ENCODE data around the gene ABLIM3. TPM values are rescaled to one million over a fixed set of nuclear protein-coding genes. Genes with fewer than 3 reads are reported as not detected.

The ABLIM3 gene
- polyA plus RNA-seq, 1 of the 3 experiments (the other 2 are of a cell fraction), result 5.9 TPM

GRCh38 chr5:149273237-149273636, 131.9 kb downstream of the ABLIM3 start:
- no peak overlapping the region for H3K27ac ChIP-seq (ENCODE audit: low read depth in 2 of 2, low read length in 1 of 2)
- H3K9ac ChIP-seq, result no peak overlapping the region
- CTCF ChIA-PET, result no interaction called here
- H3K9me2 ChIP-seq, result no peaks in the 10 kb centered on the region
- no peaks in the 10 kb centered on the region for H3K27me3 ChIP-seq (ENCODE audit: insufficient read depth)
- POLR2A ChIA-PET, result no interaction called here
- H4K20me1 ChIP-seq (ENCODE audit: insufficient read depth), result no peaks in the 10 kb centered on the region
- H3K79me2 ChIP-seq (ENCODE audit: insufficient read depth), result no peaks in the 10 kb centered on the region
- no peak for DNase-seq
- H2AFZ ChIP-seq (ENCODE audit: low read depth), result no peak overlapping the region
- WGBS (ENCODE audit: low lambda C conversion rate), result 73% methylated on average over 5 of the region's 5 CpGs
- H3K9me3 ChIP-seq, result no peaks in the 10 kb centered on the region
- no peaks in the 10 kb centered on the region for H3F3A ChIP-seq (replicated peaks; ENCODE audit: insufficient read depth)
- no peak for TF ChIP-seq YY1 (IDR thresholded peaks at IDR 0.05; ENCODE audit: low read depth)
- no peaks in the 10 kb centered on the region for H3K36me3 ChIP-seq (replicated peaks in 1 of 2; ENCODE audit: control insufficient read depth in 1 of 2, insufficient read depth in 2 of 2, low read length in 1 of 2)
- no peak overlapping the region for H3K4me3 ChIP-seq (ENCODE audit: low read depth in 2 of 2, low read length in 1 of 2)
- H3K4me2 ChIP-seq, result no peak overlapping the region
- H3K4me1 ChIP-seq (ENCODE audit: control insufficient read depth in 1 of 2, insufficient read depth in 2 of 2, low read depth in 1 of 2, low read length in 1 of 2), result peaks cover 0 to 4% of the 10 kb centered on the region in 2 experiments; a peak in 1 of 4 replicates

GRCh38 chr5:149273950-149274349, 132.7 kb downstream of the ABLIM3 start:
- WGBS (ENCODE audit: low lambda C conversion rate), result 70% methylated on average over 3 of the region's 3 CpGs
- no peaks in the 10 kb centered on the region for H4K20me1 ChIP-seq (ENCODE audit: insufficient read depth)
- H2AFZ ChIP-seq (ENCODE audit: low read depth), result no peak overlapping the region
- H3F3A ChIP-seq (replicated peaks; ENCODE audit: insufficient read depth), result no peaks in the 10 kb centered on the region
- no peak overlapping the region for H3K27ac ChIP-seq (ENCODE audit: low read depth in 2 of 2, low read length in 1 of 2)
- peaks cover 0 to 4% of the 10 kb centered on the region in 2 experiments; a peak in 1 of 4 replicates for H3K4me1 ChIP-seq (ENCODE audit: control insufficient read depth in 1 of 2, insufficient read depth in 2 of 2, low read depth in 1 of 2, low read length in 1 of 2)
- POLR2A ChIA-PET, result no interaction called here
- H3K79me2 ChIP-seq (ENCODE audit: insufficient read depth), result no peaks in the 10 kb centered on the region
- CTCF ChIA-PET, result interaction anchor here (0.9 kb wide), 1 partner anchor 132 kb away, joined by 3 read pairs; the partner anchor contains the start of gene ABLIM3
- H3K4me2 ChIP-seq, result no peak overlapping the region
- no peak overlapping the region for H3K9ac ChIP-seq
- H3K9me2 ChIP-seq, result no peaks in the 10 kb centered on the region
- H3K36me3 ChIP-seq (replicated peaks in 1 of 2; ENCODE audit: control insufficient read depth in 1 of 2, insufficient read depth in 2 of 2, low read length in 1 of 2), result no peaks in the 10 kb centered on the region
- H3K27me3 ChIP-seq (ENCODE audit: insufficient read depth), result no peaks in the 10 kb centered on the region
- no peak for TF ChIP-seq SIN3A (IDR thresholded peaks at IDR 0.05; ENCODE audit: borderline replicate concordance, low read depth, low read length)
- TF ChIP-seq PBX3 (IDR thresholded peaks at IDR 0.05), result no peak
- TF ChIP-seq RFX5 (IDR thresholded peaks at IDR 0.05; ENCODE audit: low read length), result no peak
- no peak for TF ChIP-seq ELF1 (IDR thresholded peaks at IDR 0.05)
- TF ChIP-seq JUND (IDR thresholded peaks at IDR 0.05), result no peak
- no peak for TF ChIP-seq RCOR1 (IDR thresholded peaks at IDR 0.05; ENCODE audit: low read length)
- TF ChIP-seq NRF1 (IDR thresholded peaks at IDR 0.05; ENCODE audit: low read depth, low read length), result no peak
- TF ChIP-seq FOSL2 (IDR thresholded peaks at IDR 0.05; ENCODE audit: borderline replicate concordance, low read depth), result no peak
- TF ChIP-seq RXRA (IDR thresholded peaks at IDR 0.05; ENCODE audit: borderline replicate concordance, low read depth), result no peak
- TF ChIP-seq ZBTB33 (IDR thresholded peaks at IDR 0.05; ENCODE audit: borderline replicate concordance, low read depth), result no peak
- no peak for TF ChIP-seq CTCF (IDR thresholded peaks at IDR 0.05)
- TF ChIP-seq EP300 (IDR thresholded peaks at IDR 0.05; ENCODE audit: borderline replicate concordance in 1 of 2, low read depth in 1 of 2, low read length in 1 of 2), result no peak
- no peak for TF ChIP-seq RAD21 (IDR thresholded peaks at IDR 0.05; ENCODE audit: low read length)
- no peak for TF ChIP-seq YY1 (IDR thresholded peaks at IDR 0.05; ENCODE audit: low read depth)
- no peak overlapping the region for H3K4me3 ChIP-seq (ENCODE audit: low read depth in 2 of 2, low read length in 1 of 2)
- DNase-seq, result no peak
- no peaks in the 10 kb centered on the region for H3K9me3 ChIP-seq
